GM21576 (cell line): ENCODE measurements around the gene CTIF.

ENCODE experiments used
- ATAC-seq: cut with Tn5 transposase; IDR thresholded peaks from one replicate; pipeline ENCODE4 v1.9.1; 2021; ENCODE audit warnings: mild to moderate bottlenecking, moderate library complexity; ENCODE audit not compliant: unreplicated experiment

Gene CTIF

DNA sequence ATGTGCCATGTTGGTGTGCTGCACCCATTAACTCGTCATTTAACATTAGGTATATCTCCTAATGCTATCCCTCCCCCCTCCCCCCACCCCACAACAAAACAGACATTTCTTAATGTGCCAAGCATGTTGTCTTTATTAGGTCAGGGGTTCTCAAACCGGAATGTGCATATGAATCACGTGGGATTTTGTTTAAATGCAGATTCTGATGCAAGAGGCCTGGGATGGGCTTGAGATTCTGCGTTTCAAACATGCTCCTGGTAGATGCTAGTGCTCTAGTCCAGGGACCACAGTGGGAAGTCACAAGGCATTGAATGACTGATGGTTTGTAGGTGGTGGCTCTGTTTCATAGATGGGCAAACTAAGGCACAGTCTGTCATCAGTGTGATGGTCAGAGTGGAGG lies 227.2 kb downstream of the CTIF start:
- no peak for ATAC-seq

DNA sequence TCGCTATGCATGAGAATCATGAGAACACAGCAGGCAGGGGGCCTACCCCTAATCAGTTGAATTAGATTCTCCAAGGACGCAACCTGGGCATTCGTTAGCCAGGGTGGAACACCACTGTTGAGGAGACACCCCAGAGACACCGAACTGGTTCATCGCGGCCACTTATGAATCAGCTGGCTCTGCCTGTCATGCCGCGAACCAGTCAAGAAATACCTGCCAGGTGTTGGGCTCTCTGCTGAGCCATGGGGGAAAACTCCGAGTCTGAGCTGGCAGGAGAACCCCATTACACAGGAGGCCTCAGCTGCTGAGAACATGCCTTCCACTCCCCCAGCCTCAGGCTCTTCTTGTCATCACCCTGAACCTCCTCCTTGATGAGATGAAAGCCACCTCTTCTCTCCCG lies 227.7 kb downstream of the CTIF start:
- no peak for ATAC-seq

- no peak for ATAC-seq
Observed at GRCh38 chr18:48767090-48767690, 228.4 kb downstream of the CTIF start.

GRCh38 chr18:48769006-48769636 lies 230.3 kb downstream of the CTIF start:
- no peak for ATAC-seq

DNA sequence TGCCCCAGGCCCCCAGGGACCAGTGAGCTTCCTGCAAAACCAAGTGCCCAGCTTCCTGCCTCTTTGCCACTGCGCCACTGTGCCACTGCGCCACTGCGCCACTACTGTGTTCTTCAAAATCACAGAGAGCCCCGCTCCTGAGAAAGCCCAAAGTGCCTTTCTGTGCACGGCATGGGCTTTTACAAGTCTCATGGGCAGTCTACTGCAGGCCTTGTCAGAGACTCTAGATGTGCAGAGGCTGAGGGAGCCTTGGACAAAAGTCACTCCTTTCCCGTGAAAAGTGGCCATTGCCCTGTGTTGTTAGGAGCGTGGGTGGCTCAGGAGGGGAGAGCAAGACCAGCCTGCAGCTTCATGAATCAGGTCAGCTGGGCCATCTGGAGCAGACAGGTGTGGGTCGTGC lies 231.4 kb downstream of the CTIF start:
- ATAC-seq: no peak

GRCh38 chr18:48771641-48772375 lies 233.0 kb downstream of the CTIF start:
- no peak for ATAC-seq

- no peak for ATAC-seq
Observed at GRCh38 chr18:48772457-48772856, 233.6 kb downstream of the CTIF start.

- ATAC-seq: no peak
Observed at GRCh38 chr18:48773821-48774220, 235.0 kb downstream of the CTIF start.

- no peak for ATAC-seq
Observed at GRCh38 chr18:48774941-48775340, 236.1 kb downstream of the CTIF start.

DNA sequence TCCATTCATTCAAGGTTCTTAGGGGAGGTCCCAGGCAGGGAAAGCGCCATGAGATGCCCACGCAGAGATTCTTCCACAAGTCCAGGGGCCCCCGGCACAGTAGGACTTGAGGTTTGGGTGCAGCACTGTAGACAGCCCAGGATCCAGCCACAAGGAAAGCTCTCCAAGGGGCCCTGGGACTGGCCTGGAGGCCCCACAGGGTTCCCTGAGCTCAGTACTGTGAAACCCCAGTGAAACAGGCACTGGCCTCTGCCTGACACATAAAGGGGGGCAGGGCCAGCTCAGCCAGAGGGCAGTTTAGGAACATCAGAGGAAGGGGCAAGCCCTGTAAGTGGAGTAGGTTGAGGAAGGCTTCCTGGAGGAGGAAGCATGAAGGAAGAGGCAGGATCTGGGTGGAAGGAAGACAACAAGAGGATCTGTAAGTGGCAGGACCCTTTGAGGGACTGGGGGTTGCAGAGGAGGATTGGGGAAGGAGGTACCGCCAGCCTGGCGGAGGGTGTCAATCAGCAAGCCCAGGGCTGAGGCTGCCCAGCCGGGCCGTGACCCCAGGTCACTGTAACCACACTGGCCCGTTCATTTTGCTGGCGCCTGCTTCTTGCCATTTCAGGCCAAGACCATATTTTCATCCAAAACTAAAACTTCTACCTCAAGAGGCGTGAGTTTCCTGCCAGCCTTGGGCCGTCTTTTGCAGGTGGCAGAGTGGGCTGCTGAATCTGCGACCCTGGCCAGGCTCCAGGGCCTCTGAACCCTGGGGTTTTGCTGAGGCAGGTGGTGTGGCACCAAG lies 236.7 kb downstream of the CTIF start:
- ATAC-seq: no peak

DNA sequence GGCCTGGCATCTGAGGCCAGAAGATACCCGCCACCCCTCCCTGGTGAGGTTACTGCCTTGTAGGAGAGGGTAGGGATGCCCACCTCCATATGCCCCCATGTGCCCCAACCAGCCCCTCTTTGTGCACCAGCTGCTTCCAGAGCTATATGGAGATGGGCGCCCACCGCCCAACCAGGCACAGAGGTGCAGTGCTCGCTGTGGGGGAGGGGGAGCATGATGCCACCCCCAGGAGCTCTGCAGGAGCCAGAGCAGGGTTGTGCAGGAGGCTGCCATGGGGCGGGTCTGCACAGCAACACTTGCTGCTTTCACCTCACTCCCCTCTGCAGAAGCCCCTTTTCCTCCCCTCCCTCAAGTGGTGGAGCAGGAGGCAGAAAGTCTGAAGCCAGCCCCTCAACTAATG lies 237.3 kb downstream of the CTIF start:
- no peak for ATAC-seq

GRCh38 chr18:48776641-48777025 lies 237.8 kb downstream of the CTIF start:
- no peak for ATAC-seq

DNA sequence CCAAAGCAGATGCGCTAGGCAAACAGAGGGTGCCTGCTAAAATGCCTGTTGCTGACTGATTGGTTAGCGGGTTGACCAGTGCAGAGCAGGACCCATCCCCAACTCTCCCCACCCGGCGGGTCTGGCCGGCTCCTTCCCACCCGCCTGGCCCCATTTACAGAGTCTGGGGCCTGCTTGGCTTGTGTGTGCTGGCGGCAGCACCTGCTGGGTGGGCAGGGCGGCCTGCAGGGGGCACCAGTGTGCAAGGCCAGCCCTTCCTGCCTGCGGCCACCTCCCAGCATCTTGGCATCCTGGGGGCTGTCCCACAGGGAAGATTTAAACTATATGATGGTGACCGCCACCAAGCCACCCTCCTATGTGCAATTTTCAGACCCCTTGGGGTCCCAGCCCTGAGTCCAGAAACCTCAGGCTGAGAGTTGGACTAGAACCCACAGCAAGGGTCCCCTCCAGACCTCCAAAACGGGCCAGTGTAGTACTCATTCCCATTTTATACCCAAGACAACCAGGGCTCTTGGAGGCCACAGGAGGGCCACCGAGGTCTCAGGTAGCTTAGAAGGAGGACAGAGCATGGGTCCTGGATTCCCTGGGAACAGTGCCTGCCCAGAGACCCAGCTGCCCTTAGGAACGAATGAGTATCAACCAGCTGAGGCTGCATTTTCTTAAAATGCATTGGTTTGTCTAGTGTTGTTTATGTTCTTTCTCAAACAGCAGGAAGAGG lies 238.4 kb downstream of the CTIF start:
- ATAC-seq: peak; percentile 76

- ATAC-seq: no peak
Observed at GRCh38 chr18:48777744-48778116, 238.9 kb downstream of the CTIF start.

- ATAC-seq: no peak
Observed at GRCh38 chr18:48778344-48779011, 239.6 kb downstream of the CTIF start.

DNA sequence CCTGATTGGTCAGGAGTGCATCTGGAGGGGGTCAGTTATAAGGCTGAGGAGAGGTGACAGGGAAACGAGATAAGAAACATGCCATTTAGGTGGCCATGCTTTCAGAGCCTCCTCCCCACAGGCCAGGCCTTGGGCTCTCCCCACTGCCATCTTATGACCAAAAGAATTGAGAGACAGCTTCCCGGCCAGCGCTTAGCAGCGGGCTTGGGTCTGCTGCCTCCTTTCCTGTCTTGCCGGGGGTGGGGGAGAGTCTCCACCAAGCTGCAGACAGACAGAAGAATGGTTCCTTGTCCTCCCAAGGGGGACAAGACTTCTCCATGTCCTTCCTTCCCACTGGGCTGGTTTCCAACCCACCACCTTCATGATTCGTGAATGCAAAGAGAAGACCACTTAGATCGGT lies 240.6 kb downstream of the CTIF start:
- no peak for ATAC-seq

- ATAC-seq: no peak
Observed at GRCh38 chr18:48780201-48780912, 241.5 kb downstream of the CTIF start.

- no peak for ATAC-seq
Observed at GRCh38 chr18:48780913-48781162, 242.0 kb downstream of the CTIF start.

GRCh38 chr18:48781163-48781987 lies 242.5 kb downstream of the CTIF start:
- no peak for ATAC-seq
